Measurements from ENCODE around the gene SERINC3. TPM values are rescaled to one million over a fixed set of nuclear protein-coding genes. Genes with fewer than 3 reads are reported as not detected.

The SERINC3 gene
- total and polyA plus RNA-seq, 2 donors (not counting 1 experiment from before 2014, with no cell fraction given), result 120 to 238 TPM

- DNase-seq (ENCODE audit: low read depth in 2 of 2), result no peak
- H3K79me2 ChIP-seq (ENCODE audit: control insufficient read depth, insufficient read depth, low read length), result peaks cover 15% of the 10 kb centered on the region
- H3K9ac ChIP-seq (ENCODE audit: insufficient read depth, low read length), result no peak overlapping the region
- no peak for TF ChIP-seq EZH2 (IDR thresholded peaks at IDR 0.05; ENCODE audit: low read length, missing control alignments)
- TF ChIP-seq, protein P1, sequence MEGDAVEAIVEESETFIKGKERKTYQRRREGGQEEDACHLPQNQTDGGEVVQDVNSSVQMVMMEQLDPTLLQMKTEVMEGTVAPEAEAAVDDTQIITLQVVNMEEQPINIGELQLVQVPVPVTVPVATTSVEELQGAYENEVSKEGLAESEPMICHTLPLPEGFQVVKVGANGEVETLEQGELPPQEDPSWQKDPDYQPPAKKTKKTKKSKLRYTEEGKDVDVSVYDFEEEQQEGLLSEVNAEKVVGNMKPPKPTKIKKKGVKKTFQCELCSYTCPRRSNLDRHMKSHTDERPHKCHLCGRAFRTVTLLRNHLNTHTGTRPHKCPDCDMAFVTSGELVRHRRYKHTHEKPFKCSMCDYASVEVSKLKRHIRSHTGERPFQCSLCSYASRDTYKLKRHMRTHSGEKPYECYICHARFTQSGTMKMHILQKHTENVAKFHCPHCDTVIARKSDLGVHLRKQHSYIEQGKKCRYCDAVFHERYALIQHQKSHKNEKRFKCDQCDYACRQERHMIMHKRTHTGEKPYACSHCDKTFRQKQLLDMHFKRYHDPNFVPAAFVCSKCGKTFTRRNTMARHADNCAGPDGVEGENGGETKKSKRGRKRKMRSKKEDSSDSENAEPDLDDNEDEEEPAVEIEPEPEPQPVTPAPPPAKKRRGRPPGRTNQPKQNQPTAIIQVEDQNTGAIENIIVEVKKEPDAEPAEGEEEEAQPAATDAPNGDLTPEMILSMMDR (conservative IDR thresholded peaks at IDR 0.05 in 1 of 2, IDR thresholded peaks at IDR 0.05 in 1 of 2; ENCODE audit: low read depth in 1 of 2, low read length in 2 of 2), result no peak
- no peak overlapping the region for H2AFZ ChIP-seq (ENCODE audit: low read length)
- H3K27ac ChIP-seq (ENCODE audit: insufficient read depth, low read length), result no peak overlapping the region
- H3K4me3 ChIP-seq (replicated peaks in 1 of 4; ENCODE audit: control extremely low read depth in 1 of 4, insufficient read depth in 1 of 4, low read depth in 3 of 4, low read length in 4 of 4), result no peak overlapping the region
- H3K9me3 ChIP-seq (ENCODE audit: control insufficient read depth, insufficient read depth, low read depth, low read length), result no peaks in the 10 kb centered on the region
- no peak overlapping the region for H3K4me2 ChIP-seq (ENCODE audit: extremely low read depth, insufficient read depth, low read length)
- no peaks in the 10 kb centered on the region for H3K27me3 ChIP-seq (ENCODE audit: control insufficient read depth, insufficient read depth, low read length)
- peaks cover 5% of the 10 kb centered on the region for H3K36me3 ChIP-seq (ENCODE audit: control insufficient read depth, insufficient read depth, low read length)
- H4K20me1 ChIP-seq (ENCODE audit: control insufficient read depth, extremely low read depth, insufficient read depth, low read length), result no peaks in the 10 kb centered on the region
- H3K4me1 ChIP-seq (ENCODE audit: control insufficient read depth, extremely low read depth, insufficient read depth, low read length), result no peaks in the 10 kb centered on the region
These were observed 12.1 kb downstream of the SERINC3 start for GRCh38 chr20:44509762-44510161.

GRCh38 chr20:44504402-44505307 is 17.2 kb downstream of the SERINC3 start:
- H3K27me3 ChIP-seq (ENCODE audit: control insufficient read depth, insufficient read depth, low read length), result no peaks in the 10 kb centered on the region
- peaks cover 11% of the 10 kb centered on the region for H3K36me3 ChIP-seq (ENCODE audit: control insufficient read depth, insufficient read depth, low read length)
- H3K79me2 ChIP-seq (ENCODE audit: control insufficient read depth, insufficient read depth, low read length), result no peaks in the 10 kb centered on the region
- no peak overlapping the region for H2AFZ ChIP-seq (ENCODE audit: low read length)
- TF ChIP-seq EZH2 (IDR thresholded peaks at IDR 0.05; ENCODE audit: low read length, missing control alignments), result no peak
- TF ChIP-seq, protein P1 (conservative IDR thresholded peaks at IDR 0.05 in 1 of 2, IDR thresholded peaks at IDR 0.05 in 1 of 2; ENCODE audit: low read depth in 1 of 2, low read length in 2 of 2), result no peak
- no peak overlapping the region for H3K27ac ChIP-seq (ENCODE audit: insufficient read depth, low read length)
- no peak for DNase-seq (ENCODE audit: low read depth in 2 of 2)
- no peaks in the 10 kb centered on the region for H3K9me3 ChIP-seq (ENCODE audit: control insufficient read depth, insufficient read depth, low read depth, low read length)
- no peaks in the 10 kb centered on the region for H4K20me1 ChIP-seq (ENCODE audit: control insufficient read depth, extremely low read depth, insufficient read depth, low read length)
- no peak overlapping the region for H3K9ac ChIP-seq (ENCODE audit: insufficient read depth, low read length)
- H3K4me2 ChIP-seq (ENCODE audit: extremely low read depth, insufficient read depth, low read length), result no peak overlapping the region
- peaks cover 2% of the 10 kb centered on the region for H3K4me1 ChIP-seq (ENCODE audit: control insufficient read depth, extremely low read depth, insufficient read depth, low read length)
- H3K4me3 ChIP-seq (replicated peaks in 1 of 4; ENCODE audit: control extremely low read depth in 1 of 4, insufficient read depth in 1 of 4, low read depth in 3 of 4, low read length in 4 of 4), result no peak overlapping the region

DNA sequence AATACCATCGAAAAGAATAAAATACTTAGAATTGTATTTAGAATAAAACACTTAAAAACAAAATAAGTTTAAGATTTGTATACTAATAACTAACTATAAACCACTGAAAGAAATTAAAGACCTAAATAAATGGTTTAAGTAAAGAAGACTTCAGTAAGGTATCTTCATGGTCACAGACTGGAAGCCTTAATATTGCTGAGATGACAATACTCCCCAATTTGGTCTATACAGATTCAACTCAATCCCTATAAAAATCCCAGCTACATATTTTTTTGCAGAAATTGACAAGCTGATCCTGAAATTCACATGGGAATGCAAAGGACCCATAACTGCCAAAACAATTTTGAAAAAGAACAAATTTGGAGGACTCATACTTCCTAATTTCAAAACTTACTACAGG is 18.9 kb downstream of the SERINC3 start:
- Histone ChIP-seq H3K9ac (ENCODE audit: insufficient read depth, low read length) (no peak overlapping the region), H2AFZ (ENCODE audit: low read length) (no peak overlapping the region), H3K27ac (ENCODE audit: insufficient read depth, low read length) (no peak overlapping the region), H3K4me2 (ENCODE audit: extremely low read depth, insufficient read depth, low read length) (no peak overlapping the region), H3K4me3 (replicated peaks in 1 of 4; ENCODE audit: control extremely low read depth in 1 of 4, insufficient read depth in 1 of 4, low read depth in 3 of 4, low read length in 4 of 4) (no peak overlapping the region), H4K20me1 (ENCODE audit: control insufficient read depth, extremely low read depth, insufficient read depth, low read length) (no peaks in the 10 kb centered on the region), H3K9me3 (ENCODE audit: control insufficient read depth, insufficient read depth, low read depth, low read length) (no peaks in the 10 kb centered on the region), H3K4me1 (ENCODE audit: control insufficient read depth, extremely low read depth, insufficient read depth, low read length) (peaks cover 2% of the 10 kb centered on the region), H3K79me2 (ENCODE audit: control insufficient read depth, insufficient read depth, low read length) (no peaks in the 10 kb centered on the region), H3K36me3 (ENCODE audit: control insufficient read depth, insufficient read depth, low read length) (peaks cover 9% of the 10 kb centered on the region), H3K27me3 (ENCODE audit: control insufficient read depth, insufficient read depth, low read length) (no peaks in the 10 kb centered on the region)
- DNase-seq (ENCODE audit: low read depth in 2 of 2), result no peak
- TF ChIP-seq, protein P1 (conservative IDR thresholded peaks at IDR 0.05 in 1 of 2, IDR thresholded peaks at IDR 0.05 in 1 of 2; ENCODE audit: low read depth in 1 of 2, low read length in 2 of 2), result no peak
- TF ChIP-seq EZH2 (IDR thresholded peaks at IDR 0.05; ENCODE audit: low read length, missing control alignments), result no peak
